ENCODE data around the gene SPEF1.

The SPEF1 gene

DNA sequence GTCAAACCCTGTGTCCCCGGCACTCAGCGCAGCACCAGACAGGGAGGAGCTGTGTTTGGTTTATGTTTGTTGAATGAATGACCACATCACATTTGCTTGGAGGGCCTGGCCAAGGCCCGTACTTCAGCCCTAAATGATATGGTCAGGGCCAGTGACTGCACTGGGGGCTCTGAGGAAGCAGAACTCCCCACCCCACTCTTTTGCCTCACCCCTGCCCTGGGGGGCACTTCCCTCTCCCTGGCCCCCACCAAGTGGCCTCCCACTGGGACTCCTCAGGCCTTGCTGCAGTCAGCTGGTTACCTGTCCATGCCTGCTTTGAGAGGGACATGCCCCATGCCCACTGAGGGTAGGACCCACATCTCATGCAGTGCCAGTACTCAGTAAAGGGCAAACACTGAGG lies 16.6 kb downstream of the SPEF1 start:
- no peak for DNase-seq

DNA sequence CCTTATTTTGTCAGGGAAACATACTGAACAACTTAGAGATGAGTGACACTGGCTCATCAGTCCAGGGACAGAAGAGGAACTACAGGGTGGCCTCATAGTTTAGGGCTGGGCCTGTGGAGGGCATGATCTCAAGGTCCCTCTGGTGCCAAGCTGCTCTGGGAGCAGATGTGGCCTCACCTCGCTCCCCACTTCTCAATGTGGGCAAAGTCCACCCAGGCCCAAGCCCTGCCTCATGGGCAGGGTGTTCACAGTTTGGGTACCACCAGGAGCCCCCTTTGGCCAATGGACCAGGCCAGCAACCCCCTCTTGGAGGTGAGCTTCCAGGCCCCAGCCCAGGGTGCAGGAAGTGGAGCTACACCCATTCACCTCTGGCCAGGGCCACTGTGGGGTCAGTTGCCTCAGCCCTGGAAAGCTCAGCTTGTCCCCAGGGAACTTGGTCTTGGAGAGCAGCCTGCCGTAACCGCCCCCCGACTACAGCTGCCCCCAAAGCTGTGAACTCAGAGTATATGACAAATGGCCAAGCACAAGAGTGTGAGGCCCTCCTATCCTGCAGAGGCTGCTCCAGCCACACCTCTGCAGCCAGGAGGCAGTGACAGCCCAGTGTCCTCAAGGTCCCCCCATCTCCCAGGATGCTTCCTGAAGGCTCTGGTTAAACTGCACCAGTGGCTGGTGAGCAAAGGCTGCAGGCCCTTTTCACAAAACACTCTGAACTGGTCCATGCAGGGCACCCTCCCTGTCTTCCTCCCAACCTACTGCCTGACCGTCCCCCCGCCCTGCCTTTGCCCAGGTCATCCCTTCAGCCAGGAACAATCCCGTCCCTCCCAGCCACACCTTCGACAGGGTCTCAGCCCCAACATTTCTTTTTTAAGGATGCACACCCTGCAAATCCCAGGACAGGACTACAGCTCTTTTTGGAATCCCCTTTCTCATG lies 17.3 kb downstream of the SPEF1 start:
- no peak for DNase-seq

- DNase-seq, result no peak
Observed at GRCh38 chr20:3760655-3761348, 20.4 kb downstream of the SPEF1 start.

DNA sequence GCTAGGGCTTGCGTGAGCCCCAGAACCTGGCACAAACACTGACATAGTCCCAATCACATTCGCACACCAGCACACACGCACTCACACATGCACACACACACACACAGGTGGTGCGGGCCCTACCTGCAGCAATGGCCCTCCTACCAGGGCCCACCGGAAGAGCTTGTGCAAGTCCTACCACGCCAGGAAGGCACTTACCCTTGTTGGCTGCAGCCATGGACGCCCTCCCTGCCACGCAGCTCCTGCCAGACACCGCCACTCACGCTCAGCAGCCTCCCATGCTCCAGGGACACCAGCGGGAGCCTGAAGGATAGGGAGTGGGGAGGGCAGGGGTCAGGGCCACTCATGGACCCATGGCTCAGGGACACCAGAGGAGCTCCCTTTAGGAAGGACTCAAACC lies 21.4 kb downstream of the SPEF1 start:
- no peak for DNase-seq

GRCh38 chr20:3759316-3759823 lies 21.9 kb downstream of the SPEF1 start:
- no peak for DNase-seq

DNA sequence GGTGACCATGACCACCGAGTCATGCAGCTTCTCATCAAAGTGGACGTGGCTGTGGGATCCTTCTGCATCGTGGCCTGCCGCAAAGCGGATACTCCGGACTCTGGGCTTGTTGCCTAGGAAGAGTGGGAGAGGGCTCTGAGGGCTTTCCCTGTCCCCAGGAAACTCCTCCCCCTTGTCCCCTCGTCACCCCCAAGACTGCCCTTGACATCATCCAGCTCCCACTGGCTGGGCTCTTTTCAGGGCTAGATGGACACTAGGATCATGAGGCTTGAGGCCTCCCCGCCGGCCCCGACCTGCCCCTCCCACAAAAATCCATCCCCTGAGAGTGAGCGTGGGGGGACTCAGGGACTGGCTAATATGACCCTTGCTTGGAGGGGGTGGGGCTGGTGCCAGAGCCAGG lies 22.7 kb downstream of the SPEF1 start:
- no peak for DNase-seq

DNA sequence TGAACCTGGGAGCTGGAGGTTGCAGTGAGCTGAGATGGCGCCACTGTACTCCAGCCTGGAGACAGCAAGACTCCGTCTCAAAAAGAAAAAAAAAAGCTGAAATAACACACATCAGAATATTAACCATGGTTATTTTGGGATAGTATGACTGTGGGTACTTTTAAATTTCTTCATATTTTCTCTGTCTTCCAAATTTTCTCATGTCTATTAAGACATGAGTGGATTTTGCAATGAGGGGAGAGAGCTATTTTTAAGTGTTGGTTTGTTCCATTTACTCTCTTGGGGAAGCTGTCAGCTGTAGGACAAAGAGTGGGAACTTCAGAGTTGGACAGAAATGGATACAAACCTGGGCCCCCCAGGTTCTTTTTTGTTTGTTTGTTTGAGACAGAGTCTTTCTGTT lies 24.0 kb downstream of the SPEF1 start:
- no peak for DNase-seq

- DNase-seq, result no peak
Observed at GRCh38 chr20:3755814-3756480, 25.3 kb downstream of the SPEF1 start.

GRCh38 chr20:3755269-3755668 lies 26.0 kb downstream of the SPEF1 start:
- DNase-seq, result no peak

DNA sequence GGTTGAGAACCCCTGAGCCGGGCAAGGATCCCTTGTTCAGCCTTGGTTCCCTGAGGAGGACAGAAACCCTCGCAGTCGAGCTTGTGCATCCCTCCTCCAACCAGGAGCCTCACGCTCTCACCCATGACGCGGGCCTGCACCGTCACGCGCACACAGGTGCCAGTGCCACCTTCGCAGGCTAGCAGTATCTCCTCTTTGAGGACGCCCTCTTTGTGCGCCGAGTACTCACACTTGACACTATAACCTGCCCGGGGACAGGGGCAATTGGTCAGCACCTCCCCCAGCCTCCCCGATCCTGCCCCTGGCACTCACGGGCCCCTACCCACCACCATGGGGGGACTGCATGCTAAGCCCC lies 27.0 kb downstream of the SPEF1 start:
- DNase-seq, result no peak

- no peak for DNase-seq
Observed at GRCh38 chr20:3753501-3754275, 27.6 kb downstream of the SPEF1 start.

DNA sequence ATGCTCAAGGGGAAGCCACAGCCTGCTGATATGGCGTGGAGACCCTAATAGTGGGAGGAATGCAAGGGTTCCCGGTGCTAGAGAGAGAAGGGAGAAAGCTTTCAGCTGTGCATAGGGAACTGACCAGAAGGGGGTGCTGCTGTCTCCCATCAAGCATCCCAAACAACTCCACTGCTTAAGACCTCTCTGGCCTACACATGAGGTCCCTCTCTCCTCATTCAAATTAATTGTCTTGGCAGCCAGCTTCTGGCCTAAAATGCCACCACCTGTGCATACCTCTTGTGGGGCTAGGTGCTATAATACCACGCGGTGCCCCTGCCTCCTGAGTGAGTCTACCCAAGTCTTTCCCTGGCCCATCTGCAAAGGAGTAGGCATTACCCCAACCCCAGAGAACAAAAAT lies 28.1 kb downstream of the SPEF1 start:
- DNase-seq, result no peak

- no peak for DNase-seq
Observed at GRCh38 chr20:3752386-3752759, 28.9 kb downstream of the SPEF1 start.

DNA sequence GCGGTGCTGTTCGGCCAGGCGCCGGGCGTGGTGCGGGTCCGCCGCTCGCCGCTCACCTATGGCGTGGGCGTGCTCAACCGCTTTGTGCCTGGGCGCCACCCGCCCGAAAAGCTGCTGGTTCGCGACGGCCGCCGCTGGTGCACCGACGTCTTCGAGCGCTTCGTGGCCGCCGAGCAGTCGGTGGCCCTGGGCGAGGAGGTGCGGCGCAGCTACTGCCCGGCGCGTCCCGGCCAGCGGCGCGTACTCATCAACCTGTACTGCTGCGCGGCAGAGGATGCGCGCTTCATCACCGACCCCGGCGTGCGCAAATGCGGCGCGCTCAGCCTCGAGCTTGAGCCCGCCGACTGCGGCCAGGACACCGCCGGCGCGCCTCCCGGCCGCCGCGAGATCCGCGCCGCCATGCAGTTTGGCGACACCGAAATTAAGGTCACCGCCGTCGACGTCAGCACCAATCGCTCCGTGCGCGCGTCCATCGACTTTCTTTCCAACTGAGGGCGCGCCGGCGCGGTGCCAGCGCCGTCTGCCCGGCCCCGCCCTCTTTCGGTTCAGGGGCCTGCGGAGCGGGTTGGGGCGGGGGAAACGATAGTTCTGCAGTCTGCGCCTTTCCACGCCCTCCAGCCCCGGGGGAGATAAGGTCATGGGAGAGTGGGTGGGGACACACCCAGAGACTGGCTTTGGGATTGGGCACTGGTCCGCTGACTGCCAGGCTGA lies 29.4 kb downstream of the SPEF1 start:
- DNase-seq, result no peak

DNA sequence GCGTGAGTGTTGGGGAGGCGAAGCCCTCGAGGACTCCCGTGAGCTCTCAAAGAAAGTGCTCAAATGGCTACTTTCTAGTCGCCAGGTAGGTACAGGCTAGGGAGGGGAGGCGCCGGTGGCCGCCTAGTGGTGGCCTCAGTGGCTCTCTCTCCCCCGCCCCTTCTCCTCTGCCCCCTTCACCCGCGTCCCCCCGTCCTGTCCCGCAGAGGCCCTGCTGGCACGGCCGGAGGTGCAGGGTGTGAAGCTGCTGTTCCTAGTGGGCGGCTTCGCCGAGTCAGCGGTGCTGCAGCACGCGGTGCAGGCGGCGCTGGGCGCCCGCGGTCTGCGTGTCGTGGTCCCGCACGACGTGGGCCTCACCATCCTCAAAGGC lies 30.0 kb downstream of the SPEF1 start:
- DNase-seq, result no peak

- DNase-seq, result no peak
Observed at GRCh38 chr20:3749689-3750531, 31.3 kb downstream of the SPEF1 start.

- DNase-seq, result no peak
Observed at GRCh38 chr20:3749087-3749688, 32.1 kb downstream of the SPEF1 start.

DNA sequence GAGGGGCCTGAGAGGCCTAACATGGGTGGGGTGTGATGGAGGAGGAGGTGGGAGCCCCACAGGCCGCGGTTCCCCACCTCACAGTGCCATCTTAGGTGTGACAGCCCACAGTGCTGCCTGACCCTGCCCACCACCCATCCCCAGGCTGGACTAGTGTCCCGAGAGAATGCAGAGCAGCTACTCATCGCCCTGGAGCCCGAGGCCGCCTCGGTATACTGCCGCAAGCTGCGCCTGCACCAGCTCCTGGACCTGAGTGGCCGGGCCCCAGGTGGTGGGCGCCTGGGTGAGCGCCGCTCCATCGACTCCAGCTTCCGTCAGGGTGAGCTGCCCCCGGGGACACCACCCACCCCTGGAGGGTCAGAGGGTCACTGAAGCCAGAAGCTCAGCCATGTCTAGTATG lies 33.2 kb downstream of the SPEF1 start:
- no peak for DNase-seq

DNA sequence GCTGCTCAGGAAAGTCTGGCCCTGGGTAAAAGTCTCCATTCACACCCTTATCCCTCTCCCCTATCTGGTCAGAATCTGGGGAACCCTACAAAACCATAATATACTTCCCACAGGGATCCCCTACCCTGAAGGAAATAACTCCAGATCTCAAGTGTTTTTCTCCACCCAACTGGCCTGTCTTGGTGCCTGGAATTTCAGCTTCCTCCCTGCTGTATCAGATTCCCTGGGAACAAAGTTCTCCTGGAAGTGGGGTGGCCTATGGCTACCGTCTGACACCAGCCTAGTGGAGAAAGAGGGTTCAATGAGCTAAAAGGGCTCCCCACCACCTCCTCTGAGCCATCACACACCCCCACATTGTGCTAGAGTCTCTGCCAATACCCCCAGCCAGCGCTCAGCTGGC lies 33.8 kb downstream of the SPEF1 start:
- DNase-seq, result no peak

- no peak for DNase-seq
Observed at GRCh38 chr20:3745686-3746173, 35.5 kb downstream of the SPEF1 start.
